Measurements from ENCODE around the gene HSD17B14. TPM values are rescaled to one million over a fixed set of nuclear protein-coding genes. Genes with fewer than 3 reads are reported as not detected.
A peak's percentile ranks its signal among the peaks of the same experiment; 100 is the strongest.

The HSD17B14 gene
- total and polyA plus RNA-seq, 2 of the 8 experiments (the other 6 are each of a cell fraction or from before 2014, with no cell fraction given), result 8.4 to 25.5 TPM

GRCh38 chr19:48867746-48868113 is 31.4 kb upstream of the HSD17B14 start:
- Histone ChIP-seq H3K9me3 (ENCODE audit: insufficient read depth in 2 of 2, low read depth in 1 of 2, low read length in 1 of 2) (no peaks in the 10 kb centered on the region), H3K4ac (replicated peaks; ENCODE audit: insufficient read length, low read depth, low read length) (no peak overlapping the region), H2BK15ac (ENCODE audit: low read length) (peak overlapping the region; percentile 29; the same call in 1 of the 2 replicates), H4K5ac (ENCODE audit: insufficient read length, low read depth, low read length) (no peak overlapping the region), H4K91ac (replicated peaks; ENCODE audit: insufficient read length, low read length) (peak overlapping the region; percentile 84), H3K36me3 (ENCODE audit: control insufficient read depth in 2 of 4, insufficient read depth in 4 of 4, low read length in 3 of 4) (no peaks in the 10 kb centered on the region; a peak in 1 of 8 replicates), H2BK5ac (ENCODE audit: low read depth, low read length) (peak overlapping the region; percentile 78; the same call in 1 of the 2 replicates), H2BK12ac (ENCODE audit: low read depth, low read length) (peak overlapping the region; percentile 97), H3K79me1 (ENCODE audit: low read depth, low read length) (no peaks in the 10 kb centered on the region), H3K23ac (ENCODE audit: insufficient read length) (no peak overlapping the region), H2BK20ac (ENCODE audit: low read length) (peak overlapping the region; percentile 90; the same call in 1 of the 2 replicates), H4K8ac (ENCODE audit: extremely low read depth, insufficient read depth, low read length) (no peak overlapping the region), H3K4me2 (ENCODE audit: insufficient read depth in 1 of 2, low read depth in 2 of 2, low read length in 2 of 2) (peak overlapping the region; percentile 50 to 88), H3K23me2 (ENCODE audit: low read depth, low read length) (peaks cover 8% of the 10 kb centered on the region), H3K56ac (replicated peaks; ENCODE audit: insufficient read length, low read depth, low read length) (no peak overlapping the region), H3K14ac (ENCODE audit: insufficient read length) (no peak overlapping the region), H3K27ac (ENCODE audit: low read depth, low read length) (no peak overlapping the region), H3K4me1 (replicated peaks in 1 of 4; ENCODE audit: control insufficient read depth in 3 of 4, insufficient read depth in 4 of 4, low read length in 3 of 4) (peaks cover 0 to 16% (median 10%) of the 10 kb centered on the region in 4 experiments; a peak in 6 of 7 replicates), H3K27me3 (replicated peaks in 1 of 4; ENCODE audit: control insufficient read depth in 3 of 4, extremely low read depth in 1 of 4, insufficient read depth in 3 of 4, low read length in 3 of 4) (no peaks in the 10 kb centered on the region), H2BK120ac (replicated peaks; ENCODE audit: low read depth, low read length) (no peak overlapping the region), H3K9ac (replicated peaks in 1 of 4; ENCODE audit: extremely low read depth in 1 of 4, low read depth in 3 of 4, low read length in 3 of 4) (peak overlapping the region in 2 of 4 experiments; percentile 14 to 25; a peak in 2 of 7 replicates), H3K79me2 (ENCODE audit: control insufficient read depth in 1 of 2, insufficient read depth in 2 of 2, low read length in 2 of 2) (peaks cover 0 to 4% of the 10 kb centered on the region in 2 experiments; a peak in 2 of 4 replicates), H2AK5ac (ENCODE audit: low read depth, low read length) (no peak overlapping the region), H3K4me3 (ENCODE audit: extremely low read depth in 1 of 4, insufficient read depth in 2 of 4, low read depth in 3 of 4, low read length in 4 of 4) (peak overlapping the region; percentile 4 to 46 (median 18); a peak in 3 of 8 replicates), H2AFZ (ENCODE audit: low read length) (0 out of 2 replicates have a peak overlapping the region, but pooled peaks have one; percentile 81), H4K20me1 (replicated peaks in 1 of 2; ENCODE audit: control insufficient read depth in 1 of 2, insufficient read depth in 2 of 2, low read length in 2 of 2) (no peaks in the 10 kb centered on the region), H3K18ac (ENCODE audit: extremely low read depth, low read length) (peak overlapping the region; percentile 83; the same call in 1 of the 2 replicates)
- POLR2A ChIA-PET (ENCODE audit: partially characterized antibody), result interaction anchor here (1.3 to 2.6 kb wide), 4 partner anchors 8 to 98 kb away, joined by 3 to 12 read pairs (median 7); partner anchors contain the start of gene FTL
- CTCF ChIA-PET (ENCODE audit: partially characterized antibody), result interaction anchor here (1.0 to 2.9 kb wide), 3 partner anchors 21 to 80 kb away, joined by 3 to 9 read pairs (median 7); no protein-coding TSS in a partner anchor
- 67% methylated on average over 7 of the region's 7 CpGs; no CpG with 5 or more reads in 1 of the 2 experiments for WGBS, 2 experiments (ENCODE audit: extremely low coverage in 1 of 2, insufficient coverage in 1 of 2, insufficient read length in 1 of 2, insufficient replicate concordance in 2 of 2, low coverage in 1 of 2, low lambda C conversion rate in 2 of 2, missing lambda C conversion rate in 1 of 2)
- no peak for DNase-seq (ENCODE audit: low read depth in 1 of 2, low spot score in 2 of 2)
- no peak for FAIRE-seq
- TF ChIP-seq CHD2 (IDR thresholded peaks at IDR 0.05; ENCODE audit: low read length), result no peak
- TF ChIP-seq SIRT6 (IDR thresholded peaks at IDR 0.05; ENCODE audit: low read length), result no peak
- no peak for TF ChIP-seq SUZ12 (IDR thresholded peaks at IDR 0.05; ENCODE audit: low read length)
- no peak for TF ChIP-seq KDM4A (IDR thresholded peaks at IDR 0.05; ENCODE audit: low read depth, low read length, severe bottlenecking)
- TF ChIP-seq POLR2AphosphoS5 (IDR thresholded peaks at IDR 0.05; ENCODE audit: low read depth, low read length), result no peak
- TF ChIP-seq RNF2 (IDR thresholded peaks at IDR 0.05; ENCODE audit: borderline replicate concordance, low read depth, low read length, missing control alignments, poor library complexity, severe bottlenecking), result no peak
- no peak for TF ChIP-seq FOSL1 (IDR thresholded peaks at IDR 0.05; ENCODE audit: insufficient read depth, low read depth, low read length)
- TF ChIP-seq MAX (IDR thresholded peaks at IDR 0.05), result no peak
- TF ChIP-seq SP1 (IDR thresholded peaks at IDR 0.05; ENCODE audit: low read depth, low read length), result no peak
- TF ChIP-seq ZNF274 (IDR thresholded peaks at IDR 0.05; ENCODE audit: borderline replicate concordance, extremely low read depth, low read length), result no peak
- no peak for TF ChIP-seq SRF (IDR thresholded peaks at IDR 0.05; ENCODE audit: low read depth, low read length)
- no peak for TF ChIP-seq CBX5 (IDR thresholded peaks at IDR 0.05; ENCODE audit: low read depth, low read length)
- TF ChIP-seq JUND (IDR thresholded peaks at IDR 0.05; ENCODE audit: low read length), result no peak
- no peak for TF ChIP-seq POLR2A (IDR thresholded peaks at IDR 0.05; ENCODE audit: control extremely low read depth in 1 of 2, low read depth in 2 of 2, low read length in 2 of 2)

Data from H1 (cell line).